ENCODE measurements around the gene DYRK1A. TPM values are rescaled to one million over a fixed set of nuclear protein-coding genes. Genes with fewer than 3 reads are reported as not detected.

Gene DYRK1A
- total RNA-seq, 1 donor from 2014 or later: 64.6 TPM

DNA sequence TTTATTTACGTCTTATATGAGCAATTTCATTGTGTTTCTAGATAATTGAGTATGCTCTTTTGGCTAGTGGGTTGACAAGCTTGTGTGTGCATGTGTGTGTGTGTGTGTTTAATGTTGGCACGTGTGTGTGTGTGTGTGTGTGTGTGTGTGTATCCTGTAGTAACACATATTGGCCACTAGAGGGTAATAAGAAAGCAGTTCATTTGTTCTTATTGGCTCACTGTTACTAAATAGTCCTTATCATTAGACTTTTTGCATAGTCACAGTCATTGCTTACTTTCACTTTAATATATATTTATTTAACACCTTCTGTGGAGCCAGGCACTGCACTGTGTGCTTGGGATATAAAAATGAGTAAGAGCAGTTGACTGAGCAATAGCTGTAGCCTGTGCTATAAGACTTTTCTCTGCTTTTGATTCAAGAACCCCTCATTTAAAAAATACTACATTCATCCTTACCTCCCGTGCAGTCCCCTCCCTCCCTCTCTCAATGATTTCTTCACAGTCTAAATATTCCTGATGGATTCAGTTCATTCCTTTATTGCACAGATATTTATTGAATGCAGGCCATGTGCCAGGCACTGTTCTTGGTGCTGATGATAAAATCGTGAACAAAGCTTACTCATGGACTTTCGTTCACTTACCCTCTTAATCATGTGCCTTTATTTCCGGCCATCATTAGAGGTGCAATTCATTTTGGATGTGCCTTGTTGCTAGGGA, 96.7 kb downstream of the DYRK1A start:
- Histone ChIP-seq H3K9me3 (replicated peaks) (no peaks in the 10 kb centered on the region), H3K36me3 (no peaks in the 10 kb centered on the region), H3K4me3 (peak overlapping the region; percentile 43), H3K27ac (replicated peaks) (peak overlapping the region; percentile 56), H3K27me3 (ENCODE audit: low read depth) (no peaks in the 10 kb centered on the region), H3K4me1 (peaks cover 78% of the 10 kb centered on the region)
- DNase-seq: no peak
- TF ChIP-seq, protein P1, sequence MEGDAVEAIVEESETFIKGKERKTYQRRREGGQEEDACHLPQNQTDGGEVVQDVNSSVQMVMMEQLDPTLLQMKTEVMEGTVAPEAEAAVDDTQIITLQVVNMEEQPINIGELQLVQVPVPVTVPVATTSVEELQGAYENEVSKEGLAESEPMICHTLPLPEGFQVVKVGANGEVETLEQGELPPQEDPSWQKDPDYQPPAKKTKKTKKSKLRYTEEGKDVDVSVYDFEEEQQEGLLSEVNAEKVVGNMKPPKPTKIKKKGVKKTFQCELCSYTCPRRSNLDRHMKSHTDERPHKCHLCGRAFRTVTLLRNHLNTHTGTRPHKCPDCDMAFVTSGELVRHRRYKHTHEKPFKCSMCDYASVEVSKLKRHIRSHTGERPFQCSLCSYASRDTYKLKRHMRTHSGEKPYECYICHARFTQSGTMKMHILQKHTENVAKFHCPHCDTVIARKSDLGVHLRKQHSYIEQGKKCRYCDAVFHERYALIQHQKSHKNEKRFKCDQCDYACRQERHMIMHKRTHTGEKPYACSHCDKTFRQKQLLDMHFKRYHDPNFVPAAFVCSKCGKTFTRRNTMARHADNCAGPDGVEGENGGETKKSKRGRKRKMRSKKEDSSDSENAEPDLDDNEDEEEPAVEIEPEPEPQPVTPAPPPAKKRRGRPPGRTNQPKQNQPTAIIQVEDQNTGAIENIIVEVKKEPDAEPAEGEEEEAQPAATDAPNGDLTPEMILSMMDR (IDR thresholded peaks at IDR 0.05; ENCODE audit: borderline replicate concordance): peak; percentile 44
- intact Hi-C loops (cut with micrococcal nuclease): no loop called here

DNA sequence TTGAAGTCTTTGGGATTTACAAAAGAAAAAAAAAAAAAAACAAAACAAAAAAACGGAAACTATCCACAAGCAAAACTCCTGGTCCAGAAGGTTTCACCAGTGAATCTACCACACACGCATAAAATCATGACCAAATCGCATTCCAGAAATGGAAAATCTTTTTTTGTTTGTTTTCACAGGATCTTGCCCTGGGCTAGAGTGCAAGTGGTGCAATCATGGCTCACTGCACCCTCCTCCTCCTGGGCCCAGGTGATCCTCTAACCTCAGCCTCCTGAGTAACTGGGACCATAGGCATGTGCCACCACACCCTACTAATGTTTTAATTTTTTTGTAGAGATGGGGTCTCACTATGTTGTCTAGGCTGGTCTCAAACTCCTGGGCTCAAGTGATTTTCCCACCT, 100.5 kb downstream of the DYRK1A start:
- no peaks in the 10 kb centered on the region for H3K27me3 ChIP-seq (ENCODE audit: low read depth)
- H3K36me3 ChIP-seq: no peaks in the 10 kb centered on the region
- TF ChIP-seq, protein P1 (IDR thresholded peaks at IDR 0.05; ENCODE audit: borderline replicate concordance): no peak
- no peak for DNase-seq
- no peak overlapping the region for H3K27ac ChIP-seq (replicated peaks)
- intact Hi-C loops (cut with micrococcal nuclease): no loop called here
- H3K4me3 ChIP-seq: no peak overlapping the region
- H3K9me3 ChIP-seq (replicated peaks): no peaks in the 10 kb centered on the region
- peaks cover 69% of the 10 kb centered on the region for H3K4me1 ChIP-seq

DNA sequence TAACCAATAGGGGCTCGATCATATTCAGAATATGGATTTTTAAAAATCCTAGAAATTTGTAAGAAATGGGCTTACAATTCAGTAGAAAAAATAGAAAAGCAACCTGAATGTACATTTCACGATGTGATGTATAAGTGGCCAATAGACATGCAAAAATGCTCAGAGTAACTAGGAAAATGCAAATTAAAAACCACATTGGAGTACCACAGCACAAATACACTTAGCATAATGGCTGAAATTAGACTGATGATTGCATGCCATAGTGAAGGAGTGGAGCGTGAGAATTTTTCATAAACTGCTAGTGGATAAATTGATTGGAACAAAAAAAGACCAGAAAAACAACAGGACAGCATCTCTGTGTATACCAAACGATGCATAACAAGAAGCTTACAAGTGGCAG, 102.3 kb downstream of the DYRK1A start:
- TF ChIP-seq, protein P1 (IDR thresholded peaks at IDR 0.05; ENCODE audit: borderline replicate concordance): no peak
- H3K4me1 ChIP-seq: peaks cover 70% of the 10 kb centered on the region
- no peak overlapping the region for H3K27ac ChIP-seq (replicated peaks)
- H3K9me3 ChIP-seq (replicated peaks): no peaks in the 10 kb centered on the region
- DNase-seq: no peak
- H3K36me3 ChIP-seq: peaks cover 11% of the 10 kb centered on the region
- intact Hi-C loops (cut with micrococcal nuclease): no loop called here
- no peaks in the 10 kb centered on the region for H3K27me3 ChIP-seq (ENCODE audit: low read depth)
- H3K4me3 ChIP-seq: no peak overlapping the region

DNA sequence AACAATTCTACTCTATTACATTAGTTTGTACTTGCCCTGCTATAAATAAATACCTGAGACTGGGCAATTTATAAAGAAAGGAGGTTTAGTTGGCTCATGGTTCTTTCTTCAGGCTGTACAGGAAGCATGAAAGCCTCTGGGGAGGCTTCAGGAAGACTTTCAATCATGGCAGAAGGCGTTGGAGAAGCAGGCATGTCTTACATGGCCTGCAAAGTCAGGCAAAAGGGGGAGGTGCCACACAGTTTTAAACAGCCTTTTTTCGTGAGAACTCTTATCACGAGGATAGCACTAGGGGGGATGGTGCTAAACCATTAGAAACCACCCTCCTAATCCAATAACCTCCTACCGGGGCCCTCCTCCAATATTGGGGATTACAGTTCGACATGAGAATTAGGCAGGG, 102.9 kb downstream of the DYRK1A start:
- TF ChIP-seq, protein P1 (IDR thresholded peaks at IDR 0.05; ENCODE audit: borderline replicate concordance): no peak
- DNase-seq: no peak
- intact Hi-C loops (cut with micrococcal nuclease): no loop called here
- no peak overlapping the region for H3K4me3 ChIP-seq
- no peak overlapping the region for H3K27ac ChIP-seq (replicated peaks)
- no peaks in the 10 kb centered on the region for H3K27me3 ChIP-seq (ENCODE audit: low read depth)
- H3K4me1 ChIP-seq: peaks cover 70% of the 10 kb centered on the region
- H3K36me3 ChIP-seq: peaks cover 11% of the 10 kb centered on the region
- no peaks in the 10 kb centered on the region for H3K9me3 ChIP-seq (replicated peaks)

GRCh38 chr21:37472581-37472980, 106.0 kb downstream of the DYRK1A start:
- intact Hi-C loops (cut with micrococcal nuclease): no loop called here
- TF ChIP-seq, protein P1 (IDR thresholded peaks at IDR 0.05; ENCODE audit: borderline replicate concordance): no peak
- DNase-seq: no peak
- Histone ChIP-seq H3K9me3 (replicated peaks) (no peaks in the 10 kb centered on the region), H3K4me3 (no peak overlapping the region), H3K27me3 (ENCODE audit: low read depth) (no peaks in the 10 kb centered on the region), H3K27ac (replicated peaks) (no peak overlapping the region), H3K36me3 (peaks cover 11% of the 10 kb centered on the region), H3K4me1 (peaks cover 85% of the 10 kb centered on the region)

All from left ventricle myocardium inferior (tissue), 1 donor.